HEK293T (cell line): ENCODE measurements around the gene NIT2.

Source experiments
- CTCF ChIA-PET: fragments of 350-600 bp; formaldehyde crosslinking; extraction: SDS; loops from one replicate; lab custom pipeline; 2021; ENCODE audit warnings: antibody characterized with exemption, inconsistent platforms; lab: Yijun Ruan, JAX
- POLR2A ChIA-PET: fragments of 350-600 bp; formaldehyde crosslinking; extraction: SDS; loops from one replicate; lab custom pipeline; 2020; ENCODE audit warnings: antibody characterized with exemption, inconsistent platforms; lab: Yijun Ruan, JAX
- DNase-seq: peaks from one replicate; pipeline ENCODE4 v3.0.0; 2012; ENCODE audit warnings: mixed read lengths; ENCODE audit errors: extremely low spot score
- ARNT ChIP-seq: fragments of 450-650 bp; IDR thresholded peaks from 2 replicates; pipeline ENCODE4 v1.6.1; 2017; ENCODE audit warnings: mild to moderate bottlenecking
- BHLHE40 ChIP-seq: fragments of 450-650 bp; IDR thresholded peaks from 2 replicates; pipeline ENCODE4 v1.6.1; 2016; ENCODE audit warnings: mild to moderate bottlenecking, moderate library complexity, borderline replicate concordance
- CTBP1 ChIP-seq: fragments of 450-650 bp; IDR thresholded peaks from 2 replicates; pipeline ENCODE4 v1.6.1; 2016; ENCODE audit warnings: borderline replicate concordance
- ELF4 ChIP-seq: fragments of 450-650 bp; IDR thresholded peaks from 2 replicates; pipeline ENCODE4 v1.6.1; 2017; ENCODE audit warnings: antibody characterized with exemption
- FOXA1 ChIP-seq: fragments of 450-650 bp; IDR thresholded peaks from 2 replicates; pipeline ENCODE4 v1.6.1; 2016; ENCODE audit warnings: mild to moderate bottlenecking
- FOXK2 ChIP-seq: fragments of 450-650 bp; IDR thresholded peaks from 2 replicates; pipeline ENCODE4 v1.6.1; 2016; ENCODE audit warnings: mild to moderate bottlenecking
- FOXM1 ChIP-seq: fragments of 450-650 bp; IDR thresholded peaks from 2 replicates; pipeline ENCODE4 v1.6.1; 2017; ENCODE audit warnings: mild to moderate bottlenecking, borderline replicate concordance
- HDGF ChIP-seq: fragments of 450-650 bp; IDR thresholded peaks from 2 replicates; pipeline ENCODE4 v1.6.1; 2017; ENCODE audit warnings: antibody characterized with exemption, borderline replicate concordance
- L3MBTL2 ChIP-seq: fragments of 450-650 bp; conservative IDR thresholded peaks from 2 replicates; pipeline ENCODE4 v1.6.1; 2016; ENCODE audit warnings: mild to moderate bottlenecking
- LEF1 ChIP-seq: fragments of 450-650 bp; IDR thresholded peaks from 2 replicates; pipeline ENCODE4 v1.6.1; 2017; ENCODE audit warnings: mild to moderate bottlenecking, borderline replicate concordance
- NFRKB ChIP-seq: fragments of 450-650 bp; IDR thresholded peaks from 2 replicates; pipeline ENCODE4 v1.6.1; 2016; ENCODE audit warnings: mild to moderate bottlenecking, moderate library complexity
- SP1 ChIP-seq: fragments of 450-650 bp; IDR thresholded peaks from 2 replicates; pipeline ENCODE4 v1.6.1; 2017
- SUZ12 ChIP-seq: fragments of 450-650 bp; IDR thresholded peaks from 2 replicates; pipeline ENCODE4 v1.6.1; 2016; ENCODE audit warnings: mild to moderate bottlenecking
- TARDBP ChIP-seq: fragments of 450-650 bp; IDR thresholded peaks from 2 replicates; pipeline ENCODE4 v1.6.1; 2016
- ZNF384 ChIP-seq: fragments of 450-650 bp; IDR thresholded peaks from 2 replicates; pipeline ENCODE4 v1.6.1; 2016
- TF ChIP-seq, protein P1 (sequence below): fragments of 450-650 bp; IDR thresholded peaks from 2 replicates; pipeline ENCODE4 v1.6.1; 2016

The NIT2 gene

DNA sequence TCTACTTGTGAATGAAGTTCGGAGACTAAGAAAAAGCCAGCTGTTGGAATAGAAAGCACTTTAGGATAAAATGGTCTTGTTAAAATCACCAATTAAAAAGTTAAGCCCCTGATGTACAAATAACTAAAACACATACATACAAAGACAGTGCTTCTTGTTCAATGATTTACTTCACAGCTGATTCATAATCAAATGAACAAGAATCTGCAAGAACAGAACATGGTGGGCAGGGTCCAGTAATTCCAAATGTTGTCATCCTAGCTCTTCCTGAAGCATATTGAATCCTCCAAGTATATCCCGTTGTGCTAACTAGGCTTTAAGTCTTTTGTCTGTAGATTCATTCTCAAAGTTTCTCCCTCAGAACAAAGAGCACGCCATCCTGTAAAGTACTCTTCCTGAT is 24.5 kb downstream of the NIT2 start:
- ChIA-PET POLR2A (no interaction called here), CTCF (no interaction called here)
- no peak for DNase-seq
- no peak for TF ChIP-seq FOXK2
- no peak for TF ChIP-seq SUZ12
- TF ChIP-seq ELF4 = no peak
- no peak for TF ChIP-seq FOXA1

DNA sequence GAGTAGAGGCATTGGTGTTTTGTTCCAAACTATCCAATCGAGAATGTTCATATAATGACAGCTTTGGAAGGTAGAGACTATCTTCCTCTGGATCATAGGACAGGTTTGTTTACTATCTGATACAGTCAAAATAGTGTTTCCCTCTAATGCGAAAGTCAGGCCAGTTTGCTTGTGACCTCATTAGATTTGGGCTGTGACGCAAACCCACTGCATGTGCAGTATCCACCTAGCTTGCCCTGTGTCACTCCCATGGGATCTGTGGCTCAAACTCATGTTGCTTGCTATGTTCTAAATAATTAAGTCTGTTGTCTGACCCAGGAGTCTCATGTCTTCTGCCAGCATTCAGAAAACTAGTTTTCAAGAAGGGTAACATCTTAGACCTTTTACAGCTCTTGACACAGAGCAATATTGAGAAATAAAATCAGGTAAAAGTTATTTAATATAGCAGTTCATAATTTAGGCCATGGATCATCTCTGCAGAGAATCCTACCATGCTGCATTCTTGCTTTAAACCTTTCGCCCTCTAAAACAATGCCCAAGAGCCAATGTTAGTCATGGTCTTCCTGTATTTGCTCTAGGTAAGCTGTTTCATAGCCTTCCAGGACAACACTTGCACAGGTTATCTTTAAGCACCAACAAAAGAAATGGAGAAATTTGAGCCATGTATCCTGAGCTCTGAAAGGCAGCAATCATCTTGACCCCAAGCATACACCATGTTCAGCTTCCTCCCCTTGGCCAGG is 26.4 kb downstream of the NIT2 start:
- ChIA-PET POLR2A (no interaction called here), CTCF (interaction anchor here (0.6 kb wide), 1 partner anchor 1029 kb away, joined by 4 read pairs; no protein-coding TSS in a partner anchor)
- DNase-seq = no peak
- TF ChIP-seq, protein P1, sequence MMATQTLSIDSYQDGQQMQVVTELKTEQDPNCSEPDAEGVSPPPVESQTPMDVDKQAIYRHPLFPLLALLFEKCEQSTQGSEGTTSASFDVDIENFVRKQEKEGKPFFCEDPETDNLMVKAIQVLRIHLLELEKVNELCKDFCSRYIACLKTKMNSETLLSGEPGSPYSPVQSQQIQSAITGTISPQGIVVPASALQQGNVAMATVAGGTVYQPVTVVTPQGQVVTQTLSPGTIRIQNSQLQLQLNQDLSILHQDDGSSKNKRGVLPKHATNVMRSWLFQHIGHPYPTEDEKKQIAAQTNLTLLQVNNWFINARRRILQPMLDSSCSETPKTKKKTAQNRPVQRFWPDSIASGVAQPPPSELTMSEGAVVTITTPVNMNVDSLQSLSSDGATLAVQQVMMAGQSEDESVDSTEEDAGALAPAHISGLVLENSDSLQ = no peak
- no peak for TF ChIP-seq ARNT
- no peak for TF ChIP-seq SUZ12
- no peak for TF ChIP-seq FOXM1
- TF ChIP-seq BHLHE40 = no peak
- no peak for TF ChIP-seq CTBP1
- no peak for TF ChIP-seq FOXK2

DNA sequence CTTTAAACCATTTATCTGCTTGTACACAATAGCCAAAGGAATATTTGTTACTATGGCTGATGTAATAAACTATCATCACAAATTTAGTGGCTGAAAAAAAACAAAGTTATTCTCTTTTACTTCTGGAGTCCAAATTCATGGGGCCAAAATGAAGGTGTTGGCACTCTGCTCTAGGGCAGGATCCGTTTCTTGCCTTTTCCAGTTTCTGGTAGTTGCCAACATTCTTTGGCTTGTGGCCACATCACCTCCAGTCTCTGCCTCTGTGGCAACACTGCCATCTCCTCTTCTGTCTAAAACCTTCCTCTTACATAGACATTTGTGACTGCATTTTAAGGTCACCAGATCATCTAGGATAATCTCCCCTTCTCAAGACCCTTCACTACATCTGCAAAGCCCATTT is 27.3 kb downstream of the NIT2 start:
- TF ChIP-seq HDGF = no peak
- TF ChIP-seq TARDBP = no peak
- no peak for TF ChIP-seq L3MBTL2
- no peak for TF ChIP-seq ARNT
- no peak for TF ChIP-seq SUZ12
- TF ChIP-seq ELF4 = no peak
- no peak for TF ChIP-seq NFRKB
- TF ChIP-seq, protein P1 = no peak
- TF ChIP-seq LEF1 = no peak
- no peak for TF ChIP-seq CTBP1
- TF ChIP-seq FOXA1 = no peak
- TF ChIP-seq SP1 = no peak
- no peak for TF ChIP-seq FOXK2
- TF ChIP-seq FOXM1 = no peak
- no peak for TF ChIP-seq BHLHE40
- TF ChIP-seq ZNF384 = no peak
- CTCF ChIA-PET = no interaction called here
- no peak for DNase-seq
- POLR2A ChIA-PET = no interaction called here

DNA sequence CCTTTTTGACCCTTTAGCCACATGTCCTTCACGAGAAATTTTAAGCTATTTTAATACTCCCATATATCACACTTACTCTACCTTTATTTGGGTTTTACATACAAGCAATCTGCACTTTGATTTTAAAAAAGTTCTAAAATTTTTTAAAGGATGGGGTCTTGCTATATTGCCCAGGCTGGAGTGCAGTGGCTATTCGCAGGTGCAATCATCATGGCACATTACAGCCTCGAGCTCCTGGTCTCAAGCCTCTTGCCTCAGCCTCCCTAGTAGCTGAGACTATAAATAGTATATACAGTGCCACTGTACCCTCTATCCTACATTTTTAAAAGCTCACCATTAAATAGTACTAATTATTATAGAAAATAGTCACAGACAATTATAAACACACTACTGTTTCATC is 29.9 kb downstream of the NIT2 start:
- CTCF ChIA-PET = no interaction called here

DNA sequence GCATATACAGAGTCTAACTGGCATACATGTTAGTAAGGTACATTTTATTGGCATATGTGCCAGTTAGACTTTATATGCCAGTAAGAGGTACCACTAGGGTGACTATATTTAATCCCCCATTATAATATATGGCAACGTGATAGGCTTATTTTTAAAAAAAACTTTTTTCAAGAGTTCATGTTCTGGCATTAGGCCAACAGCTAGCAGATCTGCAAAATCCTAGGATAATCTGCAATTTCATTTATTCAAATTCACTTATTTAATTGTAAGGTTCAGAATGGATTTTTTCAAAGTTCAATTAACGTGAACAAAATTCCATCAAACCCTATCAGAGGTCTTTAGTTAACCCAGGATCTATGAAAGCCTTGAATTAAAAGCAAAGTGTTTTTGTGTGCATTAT is 31.9 kb downstream of the NIT2 start:
- ChIA-PET POLR2A (no interaction called here), CTCF (no interaction called here)
- no peak for DNase-seq
- TF ChIP-seq FOXK2 (no peak), NFRKB (no peak), ARNT (no peak), HDGF (no peak)

More for the DNA sequence above, 29.9 kb downstream of the NIT2 start:
- no peak for TF ChIP-seq NFRKB
- no peak for TF ChIP-seq SP1
- TF ChIP-seq BHLHE40 = no peak
- TF ChIP-seq L3MBTL2 = no peak
- no peak for TF ChIP-seq LEF1
- no peak for TF ChIP-seq HDGF
- TF ChIP-seq, protein P1 = no peak
- TF ChIP-seq FOXK2 = no peak
- no peak for TF ChIP-seq ARNT
- TF ChIP-seq TARDBP = no peak
- no peak for TF ChIP-seq FOXM1
- no peak for TF ChIP-seq FOXA1
- TF ChIP-seq SUZ12 = no peak
- no peak for TF ChIP-seq ZNF384
- TF ChIP-seq CTBP1 = no peak
- DNase-seq = no peak
- POLR2A ChIA-PET = no interaction called here

DNA sequence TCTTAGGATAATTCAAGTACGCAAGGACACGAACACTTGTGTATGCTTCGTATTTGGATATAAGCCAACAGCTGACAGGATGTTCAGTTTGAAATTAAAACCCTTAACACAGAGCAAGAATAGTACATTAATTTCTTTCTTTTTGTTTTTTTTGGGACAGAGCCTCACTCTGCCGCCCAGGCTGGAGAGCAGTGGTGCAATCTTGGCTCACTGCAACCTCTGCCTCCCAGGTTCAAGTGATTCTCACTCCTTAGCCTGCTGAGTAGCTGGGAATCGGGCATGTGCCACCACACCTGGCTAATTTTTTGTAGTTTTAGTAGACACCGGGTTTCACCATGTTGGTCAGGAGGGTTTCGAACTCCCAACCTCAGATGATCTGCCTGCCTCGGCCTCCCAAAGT is 33.9 kb downstream of the NIT2 start:
- ChIA-PET CTCF (no interaction called here), POLR2A (no interaction called here)
- DNase-seq = no peak
- TF ChIP-seq FOXM1 (no peak), HDGF (no peak), ELF4 (no peak), FOXK2 (no peak), FOXA1 (no peak), ZNF384 (no peak), CTBP1 (no peak), NFRKB (no peak)
- TF ChIP-seq, protein P1 = no peak
